ENCODE results near the gene TRPM2. TPM values are rescaled to one million over a fixed set of nuclear protein-coding genes. Genes with fewer than 3 reads are reported as not detected.

The TRPM2 gene
- total RNA-seq, 1 experiment from 2014 or later: 28.1 TPM

DNA sequence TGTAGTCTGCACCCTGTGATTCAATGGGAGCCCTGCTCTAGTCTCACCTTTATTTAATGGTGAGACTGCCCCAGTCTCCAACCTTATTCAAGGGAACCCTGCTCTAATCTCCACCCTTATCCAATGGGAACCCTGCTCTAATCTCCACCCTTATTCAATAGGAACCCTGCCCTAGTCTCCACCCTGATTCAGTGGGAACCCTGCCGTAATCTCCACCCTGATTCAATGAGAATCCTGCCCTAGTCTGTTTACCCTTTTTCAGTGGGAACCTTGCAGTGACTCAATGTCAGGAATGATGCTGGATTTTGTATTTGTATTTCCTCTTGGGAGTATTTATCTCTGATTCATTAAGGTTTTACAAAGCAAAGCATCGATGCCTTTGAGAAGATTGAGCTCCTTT lies 39.5 kb downstream of the TRPM2 start (continued):
- no peak for TF ChIP-seq EZH2phosphoT487 (IDR thresholded peaks at IDR 0.05; ENCODE audit: borderline replicate concordance)
- TF ChIP-seq, protein P1, sequence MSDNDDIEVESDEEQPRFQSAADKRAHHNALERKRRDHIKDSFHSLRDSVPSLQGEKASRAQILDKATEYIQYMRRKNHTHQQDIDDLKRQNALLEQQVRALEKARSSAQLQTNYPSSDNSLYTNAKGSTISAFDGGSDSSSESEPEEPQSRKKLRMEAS (IDR thresholded peaks at IDR 0.05): no peak
- TF ChIP-seq, protein P2, sequence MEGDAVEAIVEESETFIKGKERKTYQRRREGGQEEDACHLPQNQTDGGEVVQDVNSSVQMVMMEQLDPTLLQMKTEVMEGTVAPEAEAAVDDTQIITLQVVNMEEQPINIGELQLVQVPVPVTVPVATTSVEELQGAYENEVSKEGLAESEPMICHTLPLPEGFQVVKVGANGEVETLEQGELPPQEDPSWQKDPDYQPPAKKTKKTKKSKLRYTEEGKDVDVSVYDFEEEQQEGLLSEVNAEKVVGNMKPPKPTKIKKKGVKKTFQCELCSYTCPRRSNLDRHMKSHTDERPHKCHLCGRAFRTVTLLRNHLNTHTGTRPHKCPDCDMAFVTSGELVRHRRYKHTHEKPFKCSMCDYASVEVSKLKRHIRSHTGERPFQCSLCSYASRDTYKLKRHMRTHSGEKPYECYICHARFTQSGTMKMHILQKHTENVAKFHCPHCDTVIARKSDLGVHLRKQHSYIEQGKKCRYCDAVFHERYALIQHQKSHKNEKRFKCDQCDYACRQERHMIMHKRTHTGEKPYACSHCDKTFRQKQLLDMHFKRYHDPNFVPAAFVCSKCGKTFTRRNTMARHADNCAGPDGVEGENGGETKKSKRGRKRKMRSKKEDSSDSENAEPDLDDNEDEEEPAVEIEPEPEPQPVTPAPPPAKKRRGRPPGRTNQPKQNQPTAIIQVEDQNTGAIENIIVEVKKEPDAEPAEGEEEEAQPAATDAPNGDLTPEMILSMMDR (IDR thresholded peaks at IDR 0.05 in 2 of 3, conservative IDR thresholded peaks at IDR 0.05 in 1 of 3; ENCODE audit: borderline replicate concordance in 1 of 3, insufficient read depth in 1 of 3, low read depth in 2 of 3, low read length in 2 of 3): no peak

- DNase-seq (ENCODE audit: low read depth, low spot score) (no peak), ATAC-seq (no peak)
- Histone ChIP-seq H3K9me2 (ENCODE audit: insufficient read depth) (no peaks in the 10 kb centered on the region), H3K27ac (ENCODE audit: low read depth, low read length) (no peak overlapping the region), H3K36me3 (ENCODE audit: control insufficient read depth in 1 of 2, insufficient read depth in 2 of 2, low read length in 2 of 2) (no peaks in the 10 kb centered on the region), H4K20me1 (ENCODE audit: insufficient read depth) (no peaks in the 10 kb centered on the region), H3K4me1 (ENCODE audit: control insufficient read depth in 1 of 2, insufficient read depth in 2 of 2, low read length in 2 of 2) (no peaks in the 10 kb centered on the region), H3K4me2 (ENCODE audit: low read length) (no peak overlapping the region), H3K4me3 (replicated peaks in 1 of 2; ENCODE audit: low read depth in 1 of 2, low read length in 2 of 2) (no peak overlapping the region), H3K27me3 (ENCODE audit: insufficient read depth, low read length) (no peaks in the 10 kb centered on the region), H3K9ac (ENCODE audit: low read length) (no peak overlapping the region), H3K9me3 (ENCODE audit: control insufficient read depth in 1 of 2, insufficient read depth in 1 of 2, low read depth in 1 of 2, low read length in 2 of 2) (no peaks in the 10 kb centered on the region), H3K79me2 (ENCODE audit: insufficient read depth, low read length) (no peaks in the 10 kb centered on the region), H2AFZ (ENCODE audit: low read depth, low read length, poor library complexity, severe bottlenecking) (no peak overlapping the region)
- TF ChIP-seq ELF1 (IDR thresholded peaks at IDR 0.05; ENCODE audit: borderline replicate concordance, low read depth): no peak
- no peak for TF ChIP-seq JUND (IDR thresholded peaks at IDR 0.05)
- TF ChIP-seq, protein P3, sequence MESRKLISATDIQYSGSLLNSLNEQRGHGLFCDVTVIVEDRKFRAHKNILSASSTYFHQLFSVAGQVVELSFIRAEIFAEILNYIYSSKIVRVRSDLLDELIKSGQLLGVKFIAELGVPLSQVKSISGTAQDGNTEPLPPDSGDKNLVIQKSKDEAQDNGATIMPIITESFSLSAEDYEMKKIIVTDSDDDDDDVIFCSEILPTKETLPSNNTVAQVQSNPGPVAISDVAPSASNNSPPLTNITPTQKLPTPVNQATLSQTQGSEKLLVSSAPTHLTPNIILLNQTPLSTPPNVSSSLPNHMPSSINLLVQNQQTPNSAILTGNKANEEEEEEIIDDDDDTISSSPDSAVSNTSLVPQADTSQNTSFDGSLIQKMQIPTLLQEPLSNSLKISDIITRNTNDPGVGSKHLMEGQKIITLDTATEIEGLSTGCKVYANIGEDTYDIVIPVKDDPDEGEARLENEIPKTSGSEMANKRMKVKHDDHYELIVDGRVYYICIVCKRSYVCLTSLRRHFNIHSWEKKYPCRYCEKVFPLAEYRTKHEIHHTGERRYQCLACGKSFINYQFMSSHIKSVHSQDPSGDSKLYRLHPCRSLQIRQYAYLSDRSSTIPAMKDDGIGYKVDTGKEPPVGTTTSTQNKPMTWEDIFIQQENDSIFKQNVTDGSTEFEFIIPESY (IDR thresholded peaks at IDR 0.05; ENCODE audit: extremely low read depth, insufficient replicate concordance, low read length): no peak
- TF ChIP-seq, protein P2 (IDR thresholded peaks at IDR 0.05 in 2 of 3, conservative IDR thresholded peaks at IDR 0.05 in 1 of 3; ENCODE audit: borderline replicate concordance in 1 of 3, insufficient read depth in 1 of 3, low read depth in 2 of 3, low read length in 2 of 3): no peak
- TF ChIP-seq SIN3A (IDR thresholded peaks at IDR 0.05; ENCODE audit: low read depth): no peak
- TF ChIP-seq ZFX (IDR thresholded peaks at IDR 0.05): no peak
- TF ChIP-seq POLR2A (IDR thresholded peaks at IDR 0.05; ENCODE audit: borderline replicate concordance, extremely low read depth, insufficient read depth, insufficient read length): no peak
- TF ChIP-seq FOSL1 (IDR thresholded peaks at IDR 0.05; ENCODE audit: low read depth): no peak
- no peak for TF ChIP-seq SRF (IDR thresholded peaks at IDR 0.05; ENCODE audit: low read depth)
- TF ChIP-seq, protein P1 (IDR thresholded peaks at IDR 0.05): no peak
- intact Hi-C loops (cut with micrococcal nuclease): no loop called here
- POLR2A ChIA-PET: no interaction called here
- RAD21 ChIA-PET (ENCODE audit: low non-redundant PET in 1 of 2, low total read pairs in 2 of 2, uncharacterized antibody in 2 of 2, unreplicated experiment in 2 of 2): no interaction called here
- CTCF ChIA-PET: no interaction called here
- BruUV-seq (replicated peaks): no TSS peak
These were observed 41.3 kb downstream of the TRPM2 start for GRCh38 chr21:44394733-44395132.
